ENCODE data around the gene AKAP6.

GRCh38 chr14:32719601-32720000 lies 390.5 kb downstream of the AKAP6 start:
- TF ChIP-seq CTCF (IDR thresholded peaks at IDR 0.05; ENCODE audit: low read length): no peak
- no peak for TF ChIP-seq EZH2 (IDR thresholded peaks at IDR 0.05; ENCODE audit: borderline replicate concordance, low read length)
